ENCODE results near the gene SPATA9. TPM values are rescaled to one million over a fixed set of nuclear protein-coding genes. Genes with fewer than 3 reads are reported as not detected.

Gene SPATA9
- total and polyA plus RNA-seq, 7 donors = 0.36 to 1.1 TPM; not detected in 5

- Histone ChIP-seq H3K9me3 (no peaks in the 10 kb centered on the region), H3K4me1 (no peaks in the 10 kb centered on the region), H3K4me3 (no peak overlapping the region), H3K27me3 (no peaks in the 10 kb centered on the region), H3K36me3 (no peaks in the 10 kb centered on the region), H3K27ac (no peak overlapping the region)
- intact Hi-C loops (cut with DNase I) = no loop called here
- DNase-seq = no peak
- 35 to 74% methylated on average over 4 of the region's 4 CpGs for WGBS, 2 donors
- TF ChIP-seq POLR2A (IDR thresholded peaks at IDR 0.05) (no peak), POLR2AphosphoS5 (IDR thresholded peaks at IDR 0.05) (no peak), EP300 (IDR thresholded peaks at IDR 0.05) (no peak)
- TF ChIP-seq, protein P1, sequence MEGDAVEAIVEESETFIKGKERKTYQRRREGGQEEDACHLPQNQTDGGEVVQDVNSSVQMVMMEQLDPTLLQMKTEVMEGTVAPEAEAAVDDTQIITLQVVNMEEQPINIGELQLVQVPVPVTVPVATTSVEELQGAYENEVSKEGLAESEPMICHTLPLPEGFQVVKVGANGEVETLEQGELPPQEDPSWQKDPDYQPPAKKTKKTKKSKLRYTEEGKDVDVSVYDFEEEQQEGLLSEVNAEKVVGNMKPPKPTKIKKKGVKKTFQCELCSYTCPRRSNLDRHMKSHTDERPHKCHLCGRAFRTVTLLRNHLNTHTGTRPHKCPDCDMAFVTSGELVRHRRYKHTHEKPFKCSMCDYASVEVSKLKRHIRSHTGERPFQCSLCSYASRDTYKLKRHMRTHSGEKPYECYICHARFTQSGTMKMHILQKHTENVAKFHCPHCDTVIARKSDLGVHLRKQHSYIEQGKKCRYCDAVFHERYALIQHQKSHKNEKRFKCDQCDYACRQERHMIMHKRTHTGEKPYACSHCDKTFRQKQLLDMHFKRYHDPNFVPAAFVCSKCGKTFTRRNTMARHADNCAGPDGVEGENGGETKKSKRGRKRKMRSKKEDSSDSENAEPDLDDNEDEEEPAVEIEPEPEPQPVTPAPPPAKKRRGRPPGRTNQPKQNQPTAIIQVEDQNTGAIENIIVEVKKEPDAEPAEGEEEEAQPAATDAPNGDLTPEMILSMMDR (IDR thresholded peaks at IDR 0.05) = no peak
These were observed 54.6 kb downstream of the SPATA9 start for GRCh38 chr5:95627971-95628810.

DNA sequence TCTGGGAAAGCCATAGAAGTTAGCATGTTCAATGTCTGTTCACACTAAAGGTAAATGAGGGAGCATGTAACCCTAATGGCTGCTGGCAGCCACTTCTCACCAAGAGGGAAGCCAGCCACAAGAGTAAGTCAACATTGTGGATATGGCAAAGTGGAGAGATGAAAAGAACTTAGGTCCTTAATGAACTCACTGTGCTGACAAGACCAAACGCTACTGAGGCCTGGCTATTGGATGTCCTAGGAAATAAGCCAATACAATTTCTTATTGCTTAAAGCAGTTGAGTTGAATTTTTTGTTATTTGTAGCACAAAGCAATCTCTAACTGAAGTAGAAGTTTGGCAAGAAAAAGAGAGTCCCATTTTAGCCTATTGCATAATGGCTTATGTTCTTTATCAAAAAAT is 56.1 kb downstream of the SPATA9 start:
- intact Hi-C loops (cut with DNase I) = no loop called here
- no peak overlapping the region for H3K4me3 ChIP-seq
- no peaks in the 10 kb centered on the region for H3K36me3 ChIP-seq
- DNase-seq = no peak
- H3K9me3 ChIP-seq = no peaks in the 10 kb centered on the region
- WGBS, 2 donors = 84 to 92% methylated on average over 1 of the region's 1 CpG
- H3K4me1 ChIP-seq = peaks cover 0 to 2% (median under 1%) of the 10 kb centered on the region in 4 donors
- TF ChIP-seq, protein P1 (IDR thresholded peaks at IDR 0.05) = no peak
- TF ChIP-seq EP300 (IDR thresholded peaks at IDR 0.05) = no peak
- no peak for TF ChIP-seq POLR2A (IDR thresholded peaks at IDR 0.05)
- TF ChIP-seq POLR2AphosphoS5 (IDR thresholded peaks at IDR 0.05) = no peak
- H3K27ac ChIP-seq = no peak overlapping the region
- no peaks in the 10 kb centered on the region for H3K27me3 ChIP-seq

- Histone ChIP-seq H3K27ac (no peak overlapping the region), H3K27me3 (peaks cover 0 to 20% (median 5%) of the 10 kb centered on the region in 3 donors), H3K4me1 (peaks cover 0 to 23% (median 18%) of the 10 kb centered on the region in 4 donors), H3K9me3 (no peaks in the 10 kb centered on the region), H3K4me3 (no peak overlapping the region), H3K36me3 (no peaks in the 10 kb centered on the region)
- TF ChIP-seq POLR2A (IDR thresholded peaks at IDR 0.05) = no peak
- whole genome bisulfite sequencing, 2 donors = 95 to 99% methylated on average over 2 of the region's 2 CpGs
- intact Hi-C loops (cut with DNase I) = no loop called here
- DNase-seq = no peak
These were observed 58.4 kb downstream of the SPATA9 start for GRCh38 chr5:95624368-95624767.

DNA sequence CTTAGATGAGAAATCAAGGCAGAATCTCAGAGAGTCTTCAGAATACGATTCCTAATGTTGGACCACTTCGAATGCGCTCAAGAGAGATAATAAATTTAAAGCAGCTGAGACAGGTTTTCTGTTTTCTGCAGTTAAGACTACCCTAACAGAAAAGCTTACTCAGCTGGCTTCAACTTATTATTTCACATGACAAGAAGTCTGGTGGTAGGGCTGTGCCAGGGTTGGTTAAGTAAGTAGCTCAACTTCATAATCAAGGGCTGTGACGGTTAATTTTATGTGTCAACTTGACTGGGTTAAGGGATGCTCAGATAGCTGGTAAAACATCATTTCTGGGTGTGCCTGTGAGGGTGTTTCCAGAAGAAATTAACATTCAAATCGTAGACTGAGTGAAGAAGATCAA is 59.1 kb downstream of the SPATA9 start:
- WGBS, 2 donors = 95 to 96% methylated on average over 5 of the region's 5 CpGs
- no peak for DNase-seq
- Histone ChIP-seq H3K27ac (no peak overlapping the region), H3K9me3 (no peaks in the 10 kb centered on the region), H3K4me3 (no peak overlapping the region), H3K4me1 (peaks cover 0 to 26% (median 21%) of the 10 kb centered on the region in 4 donors), H3K27me3 (peaks cover 0 to 27% (median 5%) of the 10 kb centered on the region in 3 donors), H3K36me3 (no peaks in the 10 kb centered on the region)
- TF ChIP-seq POLR2A (IDR thresholded peaks at IDR 0.05) = no peak
- TF ChIP-seq POLR2AphosphoS5 (IDR thresholded peaks at IDR 0.05) = no peak
- TF ChIP-seq, protein P1 (IDR thresholded peaks at IDR 0.05) = no peak
- no peak for TF ChIP-seq EP300 (IDR thresholded peaks at IDR 0.05)
- intact Hi-C loops (cut with DNase I) = no loop called here

- DNase-seq = no peak
- H3K27me3 ChIP-seq = peaks cover 0 to 42% (median 5%) of the 10 kb centered on the region in 3 donors
- no peaks in the 10 kb centered on the region for H3K9me3 ChIP-seq
- intact Hi-C loops (cut with DNase I) = no loop called here
- TF ChIP-seq, protein P1 (IDR thresholded peaks at IDR 0.05) = no peak
- no peak for TF ChIP-seq POLR2AphosphoS5 (IDR thresholded peaks at IDR 0.05)
- TF ChIP-seq EP300 (IDR thresholded peaks at IDR 0.05) = no peak
- TF ChIP-seq POLR2A (IDR thresholded peaks at IDR 0.05) = no peak
- peaks cover 0 to 26% (median 21%) of the 10 kb centered on the region in 4 donors for H3K4me1 ChIP-seq
- no peak overlapping the region for H3K27ac ChIP-seq
- H3K4me3 ChIP-seq = peak overlapping the region in 1 of 4 donors; percentile 56
- H3K36me3 ChIP-seq = no peaks in the 10 kb centered on the region
- WGBS, 2 donors = 39 to 40% methylated on average over 8 of the region's 8 CpGs
These were observed 60.8 kb downstream of the SPATA9 start for GRCh38 chr5:95621839-95622629.

Measured in sigmoid colon (tissue), 7 donors.